ENCODE data around the gene LRRFIP1. TPM values are rescaled to one million over a fixed set of nuclear protein-coding genes. Genes with fewer than 3 reads are reported as not detected.

LRRFIP1 gene
- total and polyA plus RNA-seq, 2 of the 13 experiments (the other 11 are each of a cell fraction or from before 2014, with no cell fraction given) = 15.9 to 40.5 TPM

DNA sequence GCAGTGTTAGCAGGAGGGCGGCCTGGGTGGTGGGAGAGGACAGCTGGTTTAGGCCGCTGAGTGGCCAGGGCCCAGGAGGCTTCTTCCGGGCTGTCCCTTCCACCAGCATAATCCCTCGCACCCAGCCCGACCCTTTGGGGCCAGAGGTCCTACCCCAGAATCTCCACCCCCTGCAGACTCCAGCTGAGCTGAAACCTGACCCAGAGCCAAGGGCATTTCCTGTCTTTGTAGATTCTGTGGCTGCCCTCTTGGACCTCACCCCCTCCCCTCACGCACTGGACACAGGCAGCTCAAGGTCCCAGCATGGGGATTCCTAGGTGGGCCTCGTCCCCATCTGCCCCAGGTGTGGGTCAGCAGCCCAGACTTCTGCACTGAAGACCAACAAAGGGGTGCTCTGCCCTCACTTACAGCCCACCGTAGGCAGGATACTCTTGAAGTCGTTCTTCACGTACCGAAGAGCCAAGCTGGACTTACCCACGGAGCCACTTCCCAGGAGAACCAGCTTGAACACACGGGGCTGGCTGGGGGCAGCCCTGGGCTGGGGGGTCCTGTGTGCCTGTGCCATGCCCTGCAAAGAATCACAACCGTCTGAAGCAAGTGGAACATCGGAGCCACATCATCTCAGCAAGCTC lies 41.7 kb upstream of the LRRFIP1 start (continued):
- TF ChIP-seq, protein P1, sequence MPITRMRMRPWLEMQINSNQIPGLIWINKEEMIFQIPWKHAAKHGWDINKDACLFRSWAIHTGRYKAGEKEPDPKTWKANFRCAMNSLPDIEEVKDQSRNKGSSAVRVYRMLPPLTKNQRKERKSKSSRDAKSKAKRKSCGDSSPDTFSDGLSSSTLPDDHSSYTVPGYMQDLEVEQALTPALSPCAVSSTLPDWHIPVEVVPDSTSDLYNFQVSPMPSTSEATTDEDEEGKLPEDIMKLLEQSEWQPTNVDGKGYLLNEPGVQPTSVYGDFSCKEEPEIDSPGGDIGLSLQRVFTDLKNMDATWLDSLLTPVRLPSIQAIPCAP (CRISPR knock-in tag; IDR thresholded peaks at IDR 0.05; ENCODE audit: low read depth) = no peak
- TF ChIP-seq KLF12 (CRISPR knock-in tag; IDR thresholded peaks at IDR 0.05; ENCODE audit: borderline replicate concordance) (peak; percentile 62; the same call in 1 of the 2 replicates), HOXA5 (CRISPR knock-in tag; IDR thresholded peaks at IDR 0.05) (peak; percentile 85), NFIB (CRISPR knock-in tag; IDR thresholded peaks at IDR 0.05; ENCODE audit: borderline replicate concordance) (no peak), NAIF1 (CRISPR knock-in tag; IDR thresholded peaks at IDR 0.05; ENCODE audit: borderline replicate concordance) (no peak), ZNF563 (CRISPR knock-in tag; IDR thresholded peaks at IDR 0.05) (no peak), TAF1 (CRISPR knock-in tag; IDR thresholded peaks at IDR 0.05) (peak; percentile 22; the same call in 1 of the 2 replicates), ATM (IDR thresholded peaks at IDR 0.05; ENCODE audit: borderline replicate concordance) (no peak), EP300 (IDR thresholded peaks at IDR 0.05; ENCODE audit: low read depth in 2 of 2, low read length in 2 of 2) (peak in 1 of 2 experiments; percentile 94; a peak in 2 of 4 replicates), EP300 (CRISPR knock-in tag; IDR thresholded peaks at IDR 0.05; ENCODE audit: borderline replicate concordance) (peak; percentile 73; the same call in 1 of the 2 replicates), ZFP36 (IDR thresholded peaks at IDR 0.05; ENCODE audit: borderline replicate concordance, low read depth, low read length, partially characterized antibody) (no peak), GZF1 (CRISPR knock-in tag; IDR thresholded peaks at IDR 0.05) (no peak), ZNF790 (CRISPR knock-in tag; IDR thresholded peaks at IDR 0.05; ENCODE audit: borderline replicate concordance) (no peak), HOXD1 (CRISPR knock-in tag; IDR thresholded peaks at IDR 0.05) (peak; percentile 94)
- TF ChIP-seq, protein P2, sequence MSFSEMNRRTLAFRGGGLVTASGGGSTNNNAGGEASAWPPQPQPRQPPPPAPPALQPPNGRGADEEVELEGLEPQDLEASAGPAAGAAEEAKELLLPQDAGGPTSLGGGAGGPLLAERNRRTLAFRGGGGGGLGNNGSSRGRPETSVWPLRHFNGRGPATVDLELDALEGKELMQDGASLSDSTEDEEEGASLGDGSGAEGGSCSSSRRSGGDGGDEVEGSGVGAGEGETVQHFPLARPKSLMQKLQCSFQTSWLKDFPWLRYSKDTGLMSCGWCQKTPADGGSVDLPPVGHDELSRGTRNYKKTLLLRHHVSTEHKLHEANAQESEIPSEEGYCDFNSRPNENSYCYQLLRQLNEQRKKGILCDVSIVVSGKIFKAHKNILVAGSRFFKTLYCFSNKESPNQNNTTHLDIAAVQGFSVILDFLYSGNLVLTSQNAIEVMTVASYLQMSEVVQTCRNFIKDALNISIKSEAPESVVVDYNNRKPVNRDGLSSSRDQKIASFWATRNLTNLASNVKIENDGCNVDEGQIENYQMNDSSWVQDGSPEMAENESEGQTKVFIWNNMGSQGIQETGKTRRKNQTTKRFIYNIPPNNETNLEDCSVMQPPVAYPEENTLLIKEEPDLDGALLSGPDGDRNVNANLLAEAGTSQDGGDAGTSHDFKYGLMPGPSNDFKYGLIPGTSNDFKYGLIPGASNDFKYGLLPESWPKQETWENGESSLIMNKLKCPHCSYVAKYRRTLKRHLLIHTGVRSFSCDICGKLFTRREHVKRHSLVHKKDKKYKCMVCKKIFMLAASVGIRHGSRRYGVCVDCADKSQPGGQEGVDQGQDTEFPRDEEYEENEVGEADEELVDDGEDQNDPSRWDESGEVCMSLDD (CRISPR knock-in tag; IDR thresholded peaks at IDR 0.05; ENCODE audit: borderline replicate concordance) = peak; percentile 59; the same call in 1 of the 2 replicates
- TF ChIP-seq, protein P3, sequence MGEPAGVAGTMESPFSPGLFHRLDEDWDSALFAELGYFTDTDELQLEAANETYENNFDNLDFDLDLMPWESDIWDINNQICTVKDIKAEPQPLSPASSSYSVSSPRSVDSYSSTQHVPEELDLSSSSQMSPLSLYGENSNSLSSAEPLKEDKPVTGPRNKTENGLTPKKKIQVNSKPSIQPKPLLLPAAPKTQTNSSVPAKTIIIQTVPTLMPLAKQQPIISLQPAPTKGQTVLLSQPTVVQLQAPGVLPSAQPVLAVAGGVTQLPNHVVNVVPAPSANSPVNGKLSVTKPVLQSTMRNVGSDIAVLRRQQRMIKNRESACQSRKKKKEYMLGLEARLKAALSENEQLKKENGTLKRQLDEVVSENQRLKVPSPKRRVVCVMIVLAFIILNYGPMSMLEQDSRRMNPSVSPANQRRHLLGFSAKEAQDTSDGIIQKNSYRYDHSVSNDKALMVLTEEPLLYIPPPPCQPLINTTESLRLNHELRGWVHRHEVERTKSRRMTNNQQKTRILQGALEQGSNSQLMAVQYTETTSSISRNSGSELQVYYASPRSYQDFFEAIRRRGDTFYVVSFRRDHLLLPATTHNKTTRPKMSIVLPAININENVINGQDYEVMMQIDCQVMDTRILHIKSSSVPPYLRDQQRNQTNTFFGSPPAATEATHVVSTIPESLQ (CRISPR knock-in tag; conservative IDR thresholded peaks at IDR 0.05) = 0 out of 2 replicates have a peak, but pooled peaks have one; percentile 58
- TF ChIP-seq, protein P4, sequence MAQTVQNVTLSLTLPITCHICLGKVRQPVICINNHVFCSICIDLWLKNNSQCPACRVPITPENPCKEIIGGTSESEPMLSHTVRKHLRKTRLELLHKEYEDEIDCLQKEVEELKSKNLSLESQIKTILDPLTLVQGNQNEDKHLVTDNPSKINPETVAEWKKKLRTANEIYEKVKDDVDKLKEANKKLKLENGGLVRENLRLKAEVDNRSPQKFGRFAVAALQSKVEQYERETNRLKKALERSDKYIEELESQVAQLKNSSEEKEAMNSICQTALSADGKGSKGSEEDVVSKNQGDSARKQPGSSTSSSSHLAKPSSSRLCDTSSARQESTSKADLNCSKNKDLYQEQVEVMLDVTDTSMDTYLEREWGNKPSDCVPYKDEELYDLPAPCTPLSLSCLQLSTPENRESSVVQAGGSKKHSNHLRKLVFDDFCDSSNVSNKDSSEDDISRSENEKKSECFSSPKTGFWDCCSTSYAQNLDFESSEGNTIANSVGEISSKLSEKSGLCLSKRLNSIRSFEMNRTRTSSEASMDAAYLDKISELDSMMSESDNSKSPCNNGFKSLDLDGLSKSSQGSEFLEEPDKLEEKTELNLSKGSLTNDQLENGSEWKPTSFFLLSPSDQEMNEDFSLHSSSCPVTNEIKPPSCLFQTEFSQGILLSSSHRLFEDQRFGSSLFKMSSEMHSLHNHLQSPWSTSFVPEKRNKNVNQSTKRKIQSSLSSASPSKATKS (CRISPR knock-in tag; IDR thresholded peaks at IDR 0.05) = no peak

Measured in HepG2 (cell line).